Umbilical cord (tissue), 2 donors: ENCODE data around the gene OR2H1. TPM values are rescaled to one million over a fixed set of nuclear protein-coding genes. Genes with fewer than 3 reads are reported as not detected.
A peak's percentile ranks its signal among the peaks of the same experiment; 100 is the strongest.
"Not testable (repeated sequence)": the region's sequence is repeated elsewhere in the genome, so short reads cannot be mapped to it uniquely, and the experiment has no call there.

Source experiments
- DNase-seq: peaks from one replicate; pipeline ENCODE4 v3.0.0-alpha.2; 2015; ENCODE audit warnings: low spot score
- total RNA-seq: library from RNA; depleted of rRNA; stranded (reverse); fragments of >200 nt; gene quantifications from one replicate; pipeline ENCODE4 v1.2.3, GENCODE V29; 2014; ENCODE audit warnings: low replicate concordance; ENCODE audit not compliant: insufficient read depth

OR2H1 gene
- 1.2 TPM for total RNA-seq

DNA sequence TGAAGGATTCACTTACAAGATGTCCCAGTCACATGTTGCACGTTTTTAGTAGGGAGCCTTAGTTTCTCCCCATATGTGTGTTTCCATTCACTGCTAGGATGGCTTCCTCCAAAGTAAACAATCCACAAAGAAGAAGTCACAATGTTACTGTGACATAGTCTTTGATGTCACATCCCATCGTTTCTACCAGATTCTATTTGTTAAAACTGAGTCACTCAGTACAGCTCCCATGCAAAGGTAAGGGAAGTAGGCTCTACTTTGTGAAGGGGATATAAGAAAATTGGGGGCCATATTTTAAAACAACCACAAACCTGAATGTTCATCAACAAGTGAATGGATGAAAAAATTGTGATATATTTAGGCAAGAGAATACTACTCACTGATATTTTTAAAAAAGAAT, at the start of gene OR2H1, which contains the start of gene OR11A1:
Gene OR2H1, plus strand, starts transcription at position 185 of the 400 bp plus-strand sequence. CDS start 4,615 bp downstream, outside the sequence.
Gene OR11A1, minus strand, starts transcription at position 101 of the 400 bp plus-strand sequence. CDS start 29,430 bp downstream, outside the sequence.
- no peak for DNase-seq

DNA sequence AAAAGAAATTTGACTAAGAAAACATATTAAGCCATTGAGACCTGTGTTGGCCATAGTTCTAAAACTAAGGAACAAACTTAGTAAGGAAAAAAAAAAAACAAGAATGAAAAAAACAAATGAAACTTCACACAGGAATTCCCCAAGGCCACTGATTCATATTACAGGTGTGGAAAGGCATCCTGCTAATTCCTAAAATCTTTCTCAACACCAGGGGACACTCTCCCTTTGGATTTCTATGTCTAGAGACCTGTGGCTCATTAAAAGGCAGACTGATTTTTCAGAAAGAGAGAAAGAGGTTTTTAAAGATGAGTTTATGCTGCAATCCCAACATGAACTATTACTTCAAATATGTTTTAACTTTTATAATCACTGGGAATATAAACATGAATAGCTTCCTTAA, 42.4 kb upstream of the OR2H1 start, which contains the start of gene OR12D1:
Gene OR12D1, plus strand, starts transcription at position 341 of the 400 bp plus-strand sequence.
- DNase-seq, result no peak

DNA sequence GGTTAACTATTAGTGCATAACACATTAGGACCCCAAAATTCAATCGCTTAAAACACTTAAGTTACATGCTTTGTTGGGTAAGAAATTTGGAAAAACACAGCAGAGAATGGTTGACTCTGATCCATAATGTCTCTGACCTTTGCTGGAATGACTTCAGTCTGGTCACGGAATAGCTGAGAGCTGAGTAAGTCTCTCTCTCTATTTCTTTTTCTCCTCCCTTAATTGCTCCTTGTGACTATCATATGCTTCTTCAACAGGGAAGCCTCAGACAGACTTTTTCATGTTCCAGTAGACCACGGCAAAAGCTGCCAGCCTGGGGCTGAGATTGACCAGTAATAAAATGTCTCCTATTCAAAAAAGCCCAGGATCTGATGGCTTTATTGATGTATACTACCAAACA, 37.4 kb upstream of the OR2H1 start:
- DNase-seq, result no peak

DNA sequence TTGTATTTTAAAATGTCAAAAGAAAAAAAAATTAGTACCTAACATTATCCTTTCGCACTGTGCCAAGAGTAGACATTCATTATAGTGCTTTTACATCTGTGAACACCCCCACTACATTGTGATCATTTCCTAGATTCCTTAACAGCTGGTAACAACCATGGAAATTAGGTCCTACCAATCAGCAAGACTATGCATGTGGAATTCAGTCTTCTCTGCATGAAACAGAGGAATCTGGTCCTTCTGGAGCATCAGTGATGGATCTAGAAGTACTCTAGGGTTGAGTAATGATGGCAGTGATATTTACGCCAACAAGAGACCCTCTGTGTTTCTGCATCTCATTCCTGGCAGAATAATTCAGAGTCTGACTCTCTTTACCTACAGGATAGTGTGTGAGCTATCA, 32.8 kb upstream of the OR2H1 start:
- DNase-seq, result no peak

DNA sequence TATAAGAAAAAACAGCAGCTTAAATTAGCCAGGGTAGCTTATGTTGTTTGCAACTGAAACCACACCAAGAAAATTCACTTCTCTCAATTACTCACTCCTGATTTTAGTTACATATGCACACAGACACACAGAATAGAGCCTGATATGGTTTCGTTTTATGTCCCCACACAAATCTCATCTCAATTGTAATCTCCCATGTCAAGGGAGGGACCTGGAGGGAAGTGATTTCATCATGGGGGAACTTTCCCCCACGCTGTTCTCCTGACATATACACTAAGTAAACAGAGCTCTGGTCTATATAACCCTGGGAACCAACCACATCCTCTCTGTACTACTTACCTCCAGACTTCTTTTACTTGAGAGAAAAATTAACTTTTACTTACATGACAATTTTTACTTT, 32.4 kb upstream of the OR2H1 start:
- DNase-seq, result no peak

DNA sequence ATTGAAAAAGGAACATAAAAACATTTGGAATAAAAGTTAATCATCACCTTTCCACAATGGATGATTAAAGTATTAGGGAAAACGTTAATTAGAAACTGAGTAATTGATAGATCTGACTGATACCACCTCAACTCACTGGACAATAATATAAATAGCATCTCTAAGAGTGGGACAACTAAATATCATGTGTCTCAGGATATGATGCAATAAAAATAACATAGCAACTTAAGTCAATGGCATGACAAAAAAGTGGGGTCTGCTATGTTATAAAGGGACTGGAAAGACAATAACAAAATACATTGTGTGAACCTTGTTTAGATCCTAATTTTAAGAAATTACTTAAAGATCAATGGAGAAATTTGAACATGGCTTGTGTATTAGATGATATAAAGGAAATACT, 31.9 kb upstream of the OR2H1 start:
- DNase-seq, result no peak

DNA sequence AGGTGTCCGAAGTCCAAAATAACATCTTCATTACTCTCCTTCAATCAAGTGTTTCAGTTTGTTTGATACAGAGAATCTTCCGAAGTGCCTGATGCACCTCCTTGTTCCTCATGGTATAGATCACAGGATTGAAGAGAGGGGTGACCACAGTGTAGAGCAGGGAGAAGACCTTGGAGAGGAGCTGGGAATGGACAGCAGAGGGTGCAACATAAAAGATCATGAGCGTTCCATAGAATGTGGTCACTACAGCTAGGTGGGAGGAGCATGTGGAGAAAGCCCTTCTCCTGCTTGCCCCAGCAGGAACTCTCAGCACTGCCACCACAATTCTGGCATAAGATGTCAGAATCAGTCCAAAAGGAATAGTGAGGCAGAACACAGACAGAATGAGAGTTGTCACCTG, 30.3 kb upstream of the OR2H1 start:
- no peak for DNase-seq

DNA sequence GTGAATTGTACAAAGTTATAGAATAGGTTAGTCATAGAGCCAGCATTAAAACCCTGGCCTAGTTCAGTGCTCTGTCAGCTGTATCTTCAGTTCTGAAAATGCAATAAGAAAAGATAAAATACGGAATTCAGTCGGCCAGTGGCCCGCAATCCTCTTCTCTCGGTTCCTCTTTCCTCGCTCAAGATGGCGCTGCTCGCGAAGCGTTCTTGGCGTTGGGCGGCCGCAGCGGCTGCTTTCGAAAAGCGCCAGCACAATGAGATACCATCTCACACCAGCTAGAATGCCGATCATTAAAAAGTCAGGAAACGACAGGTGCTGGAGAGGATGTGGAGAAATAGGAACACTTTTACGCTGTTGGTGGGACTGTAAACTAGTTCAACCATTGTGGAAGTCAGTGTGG, 20.2 kb upstream of the OR2H1 start:
- DNase-seq, result not testable (repeated sequence)

DNA sequence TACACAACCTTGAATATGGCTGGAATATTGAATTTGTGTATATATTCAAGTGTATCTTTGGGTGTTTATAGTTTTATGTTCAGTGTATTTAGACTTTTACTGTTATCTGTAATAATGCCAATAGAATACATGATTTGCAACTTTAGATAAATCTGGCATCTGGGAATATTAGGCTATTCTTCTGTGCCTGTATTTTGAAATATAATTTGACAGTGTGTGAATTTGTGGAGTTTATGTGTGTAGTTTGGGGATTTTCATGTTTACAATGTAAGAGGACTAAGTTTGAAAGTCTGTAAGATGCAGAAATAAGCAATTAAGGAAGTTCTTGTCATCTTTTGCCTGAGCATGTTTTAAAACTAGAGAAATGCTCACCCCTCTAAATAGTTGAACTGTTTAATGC, 17.9 kb upstream of the OR2H1 start, which contains the start of gene OR10C1:
Gene OR10C1, plus strand, starts transcription at position 301 of the 400 bp plus-strand sequence. CDS start 710 bp downstream, outside the sequence.
- no peak for DNase-seq

DNA sequence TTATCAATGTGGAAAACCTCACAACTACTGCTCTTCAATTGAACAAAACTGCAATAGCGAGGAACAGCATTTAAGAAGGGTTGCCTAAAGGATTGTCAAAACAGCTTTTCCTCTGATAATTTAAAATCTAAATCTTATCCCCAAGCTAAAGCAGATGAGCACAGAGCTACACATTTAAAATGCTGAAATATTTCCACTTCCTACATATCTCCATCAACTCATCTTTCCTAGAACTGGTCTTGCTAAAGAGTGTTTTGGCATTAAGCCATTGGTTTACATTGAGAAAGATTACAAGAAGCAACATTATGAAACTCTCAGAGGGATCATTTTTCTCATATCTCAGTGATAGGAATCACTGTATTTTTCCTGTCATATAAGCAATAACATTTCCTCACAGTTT, 14.2 kb upstream of the OR2H1 start:
- DNase-seq, result peak; percentile 42

DNA sequence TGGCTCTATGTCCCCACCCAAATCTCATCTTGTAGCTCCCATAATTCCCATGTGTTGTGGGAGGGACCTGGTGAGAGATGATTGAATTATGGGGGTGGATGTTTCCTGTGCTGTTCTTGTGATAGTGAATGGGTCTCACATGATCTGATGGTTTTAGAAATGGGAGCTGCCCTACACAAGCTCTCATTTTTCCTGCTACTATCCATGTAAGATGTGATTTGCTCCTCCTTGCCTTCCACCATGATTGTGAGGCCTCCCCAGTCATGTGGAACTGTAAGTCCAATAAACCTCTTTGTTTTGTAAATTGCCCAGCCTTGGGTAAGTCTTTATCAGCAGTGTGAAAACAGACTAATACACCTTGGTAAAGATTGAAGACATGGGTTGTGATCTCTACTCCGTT, 12.9 kb upstream of the OR2H1 start:
- DNase-seq, result not testable (repeated sequence)

DNA sequence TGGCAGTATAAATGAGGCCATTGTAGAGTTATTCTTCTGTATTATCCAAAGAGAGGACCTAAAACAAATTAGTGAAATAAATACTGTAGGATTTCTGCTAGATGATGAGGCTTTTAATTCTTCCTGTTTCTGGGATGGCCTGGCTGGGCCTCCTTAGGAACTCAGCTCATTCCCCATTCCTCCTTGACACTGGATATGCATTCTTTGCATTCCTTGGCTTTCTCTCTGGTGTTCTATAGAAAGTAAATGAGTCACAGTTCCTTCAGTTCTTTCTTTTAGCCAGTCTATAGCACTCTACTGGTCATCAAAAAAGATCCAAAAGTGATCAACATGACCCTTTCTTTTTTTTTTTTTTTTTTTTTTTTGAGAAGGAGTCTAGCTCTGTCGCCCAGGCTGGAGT, 9.3 kb upstream of the OR2H1 start:
- peak; percentile 42 for DNase-seq

DNA sequence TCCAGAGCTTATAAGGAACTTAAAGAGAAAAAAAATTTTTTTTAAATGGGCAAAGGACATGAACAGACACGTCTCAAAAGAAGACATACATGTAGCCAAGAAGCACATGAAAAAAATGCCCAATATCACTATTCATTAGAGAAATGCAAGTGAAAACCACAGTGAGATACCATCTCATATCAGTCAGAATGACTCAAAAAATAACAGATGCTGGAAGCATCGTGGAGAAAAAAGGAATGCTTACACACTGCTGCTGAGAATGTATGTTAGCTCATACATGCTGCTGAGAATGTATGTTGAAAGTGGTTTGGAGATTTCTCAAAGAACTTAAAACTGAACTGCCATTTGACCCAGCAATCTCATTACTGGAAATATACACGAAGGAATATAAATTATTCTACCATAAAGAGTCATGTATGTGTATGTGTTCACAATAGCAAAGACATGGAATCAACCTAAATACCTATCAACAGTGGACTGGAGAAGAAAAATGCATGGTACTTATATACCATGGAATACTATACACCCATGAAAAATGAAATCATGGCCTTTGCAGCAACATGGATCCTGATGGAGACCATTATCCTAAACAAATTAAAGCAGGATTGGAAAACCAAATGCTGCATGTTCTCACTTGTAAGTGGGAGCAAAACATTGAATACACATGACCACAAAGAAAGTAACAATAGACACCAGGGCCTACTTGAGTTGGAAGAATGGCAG, 5.3 kb upstream of the OR2H1 start:
- peak; percentile 24 for DNase-seq

DNA sequence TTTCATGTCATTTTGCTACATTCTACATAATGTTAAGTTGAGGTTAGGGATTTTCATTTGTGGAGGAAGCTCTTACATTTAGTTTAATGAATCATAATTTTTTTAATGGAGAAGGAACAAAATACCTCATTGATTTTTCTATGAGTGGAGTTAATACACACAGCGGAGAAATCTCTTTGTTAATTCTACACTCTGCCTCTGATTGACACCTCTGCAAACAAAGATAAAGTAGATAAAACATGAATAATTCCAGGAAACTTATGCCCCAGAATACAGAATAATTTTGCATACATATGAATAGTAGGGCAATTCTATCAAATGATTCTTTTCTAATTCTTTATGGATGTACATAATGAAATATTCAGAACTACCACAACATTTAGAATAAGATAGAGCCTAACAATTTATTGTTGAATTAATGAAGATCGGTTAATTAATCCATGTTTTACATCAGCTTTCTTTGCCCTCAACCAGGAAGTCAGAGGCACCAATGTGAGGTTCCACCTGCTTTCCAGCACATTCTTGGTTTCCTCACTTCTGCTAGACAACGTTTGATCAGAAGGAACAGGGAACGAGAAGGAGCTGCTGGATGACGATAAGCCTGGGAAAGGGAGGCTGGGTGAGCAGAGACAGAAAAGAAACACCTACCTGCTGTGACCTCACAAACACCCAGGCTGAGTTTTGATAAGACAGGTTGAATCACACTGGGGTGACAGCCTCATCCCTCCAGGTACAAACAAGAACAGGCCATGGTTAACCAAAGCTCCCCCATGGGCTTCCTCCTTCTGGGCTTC, 4.3 kb downstream of the OR2H1 start:
- DNase-seq, result no peak

DNA sequence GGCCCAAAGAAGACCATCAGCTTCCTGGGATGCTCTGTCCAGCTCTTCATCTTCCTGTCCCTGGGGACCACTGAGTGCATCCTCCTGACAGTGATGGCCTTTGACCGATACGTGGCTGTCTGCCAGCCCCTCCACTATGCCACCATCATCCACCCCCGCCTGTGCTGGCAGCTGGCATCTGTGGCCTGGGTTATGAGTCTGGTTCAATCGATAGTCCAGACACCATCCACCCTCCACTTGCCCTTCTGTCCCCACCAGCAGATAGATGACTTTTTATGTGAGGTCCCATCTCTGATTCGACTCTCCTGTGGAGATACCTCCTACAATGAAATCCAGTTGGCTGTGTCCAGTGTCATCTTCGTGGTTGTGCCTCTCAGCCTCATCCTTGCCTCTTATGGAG, 5.1 kb downstream of the OR2H1 start:
- no peak for DNase-seq

DNA sequence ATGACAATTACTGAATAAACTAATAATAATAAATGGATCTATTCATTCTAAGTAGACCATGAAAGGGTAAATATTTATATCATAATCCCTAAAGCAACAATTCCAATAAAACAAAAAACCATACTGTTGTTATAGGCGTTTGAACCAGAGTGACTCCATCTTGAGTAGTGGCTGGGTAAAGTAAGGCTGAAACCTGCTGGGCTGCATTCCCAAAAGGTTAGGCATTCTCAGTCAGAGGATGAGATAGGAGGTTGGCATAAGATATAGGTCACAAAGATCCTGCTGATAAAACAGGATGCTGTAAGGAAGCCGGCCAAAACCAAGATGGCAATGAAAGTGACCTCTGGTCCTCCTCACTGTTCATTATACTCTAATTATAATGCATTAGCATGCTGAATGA, 8.3 kb downstream of the OR2H1 start:
- no peak for DNase-seq

DNA sequence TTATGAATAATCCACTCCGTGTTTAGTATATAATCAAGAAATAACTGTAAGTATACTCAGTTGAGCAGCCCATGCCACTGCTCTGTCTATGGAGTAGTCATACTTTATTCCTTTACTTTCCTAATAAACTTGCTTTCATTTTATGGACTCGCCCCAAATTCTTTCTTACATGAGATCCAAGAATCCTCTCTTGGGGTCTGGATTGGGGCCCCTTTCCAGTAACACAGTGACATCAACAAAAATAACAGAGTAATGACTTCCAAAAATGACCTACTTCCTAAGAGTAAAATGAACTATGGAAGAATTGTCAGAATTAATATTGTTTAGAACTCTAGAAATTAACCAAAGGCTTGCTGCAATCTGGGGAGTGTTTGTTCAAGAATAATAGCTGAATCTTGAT, 8.8 kb downstream of the OR2H1 start:
- DNase-seq, result no peak

DNA sequence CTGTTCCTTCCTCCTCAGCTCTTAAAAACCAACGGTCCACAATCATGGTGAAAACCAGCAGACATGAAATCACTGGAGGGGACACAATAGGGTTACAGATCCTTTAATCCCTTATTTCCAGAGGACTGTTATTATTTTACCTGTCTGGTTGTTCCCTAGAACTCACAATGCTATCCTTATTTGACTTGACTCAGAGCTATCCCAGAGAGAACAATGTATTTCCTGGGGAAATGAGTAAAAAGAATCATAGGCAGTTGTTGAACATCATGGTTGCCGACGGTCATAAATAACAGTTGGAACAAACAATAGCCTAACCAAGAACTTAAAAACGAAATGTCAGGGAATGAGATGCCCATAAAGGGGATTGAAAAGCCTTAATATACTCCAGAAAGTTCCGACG, 9.3 kb downstream of the OR2H1 start:
- DNase-seq, result no peak

DNA sequence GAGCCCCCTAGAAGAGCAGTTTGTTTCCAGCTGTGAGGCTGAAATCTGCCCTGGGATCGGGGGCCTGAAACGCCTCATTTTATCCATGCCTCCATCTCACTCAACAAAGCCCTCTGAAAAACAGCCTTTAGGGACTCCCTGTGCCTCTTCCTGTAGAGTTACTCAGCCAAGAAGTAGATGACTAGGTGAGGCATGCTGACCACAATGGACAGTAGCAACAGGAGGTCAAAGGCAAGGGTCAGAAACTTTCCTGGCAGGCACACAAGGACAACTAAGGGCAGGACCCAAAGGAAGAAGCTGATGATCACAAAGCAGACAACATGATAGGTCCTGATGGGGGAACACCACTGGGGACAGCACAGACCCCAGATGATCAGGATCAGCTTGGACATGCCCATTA, 18.0 kb downstream of the OR2H1 start:
- no peak for DNase-seq

DNA sequence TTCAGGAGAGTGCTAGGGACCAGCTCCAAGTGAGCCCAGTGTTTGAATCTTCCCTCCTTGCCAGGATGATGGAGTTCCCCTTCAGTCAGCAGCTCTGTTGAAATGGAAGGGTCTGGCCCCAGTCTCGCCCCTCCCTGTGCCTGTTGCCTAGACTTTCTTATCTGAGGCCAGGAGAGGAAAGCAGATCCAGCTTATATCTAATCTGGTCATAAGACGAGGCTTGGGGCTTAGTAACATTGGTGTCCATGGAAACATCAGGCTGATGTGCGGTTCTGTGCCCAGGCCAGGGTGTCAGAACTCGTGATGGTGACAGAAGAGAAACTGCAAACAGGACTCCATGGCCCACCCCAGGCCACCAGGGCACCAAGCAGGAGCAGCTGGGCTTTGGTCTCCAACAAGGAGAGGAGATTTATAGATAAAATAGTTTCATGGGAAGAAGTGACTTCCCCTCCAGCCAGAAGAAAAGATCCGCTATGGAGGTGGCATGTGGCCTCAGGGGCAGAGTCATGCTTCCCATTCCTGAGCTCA, 21.0 kb downstream of the OR2H1 start:
- DNase-seq, result peak; percentile 62

DNA sequence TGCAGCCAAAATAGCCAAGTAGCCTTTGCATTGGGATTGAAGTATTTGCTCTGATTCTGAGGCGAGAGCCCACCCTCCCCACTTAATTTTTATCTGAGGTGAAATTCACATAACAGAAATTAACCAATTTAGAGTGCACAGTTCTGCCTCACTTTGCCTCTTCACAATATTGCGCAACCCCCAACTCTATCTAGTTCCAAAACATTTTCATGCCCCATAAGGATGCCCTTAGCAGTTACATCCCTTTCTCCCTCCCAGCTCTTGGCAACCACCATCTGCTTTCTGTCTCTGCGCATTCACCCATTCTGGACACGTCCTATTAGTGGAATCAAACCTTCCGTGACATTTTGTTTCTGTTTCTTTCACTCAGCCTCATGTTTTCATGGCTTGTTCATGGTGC, 21.8 kb downstream of the OR2H1 start:
- DNase-seq, result no peak

DNA sequence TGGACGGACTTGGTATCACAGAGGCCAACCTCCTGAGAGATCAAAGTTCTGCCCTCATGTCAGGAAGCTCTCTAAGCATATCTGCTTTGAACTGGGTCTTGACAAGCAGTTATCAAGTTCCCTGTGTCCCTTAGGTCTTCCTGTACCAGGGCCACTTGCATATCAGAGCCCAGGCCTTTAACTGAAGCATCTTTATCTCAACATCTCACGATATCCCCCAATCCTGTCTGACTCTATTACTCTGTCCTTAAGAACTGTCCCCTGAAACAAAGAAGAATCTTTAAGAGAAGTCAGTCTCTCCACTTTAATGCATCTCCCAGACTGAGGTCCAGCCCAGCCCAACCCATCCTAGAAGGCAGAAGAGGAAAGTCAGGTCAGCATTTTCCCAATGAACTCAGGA, 22.6 kb downstream of the OR2H1 start:
- no peak for DNase-seq
